Loucy (cell line): ENCODE data around the gene HMCN1.

Experiments used
- CTCF ChIP-seq: fragments of 200-600 bp; sonication (generic); conservative IDR thresholded peaks from 2 replicates; pipeline ENCODE4 v1.5.1; 2014; ENCODE audit warnings: mild to moderate bottlenecking, antibody characterized with exemption, low read length
- EZH2phosphoT487 ChIP-seq: fragments of 200-600 bp; IDR thresholded peaks from 2 replicates; pipeline ENCODE4 v1.6.1; 2018; ENCODE audit warnings: antibody characterized with exemption, mild to moderate bottlenecking, moderate library complexity, borderline replicate concordance

GRCh38 chr1:185727726-185728125, 6.5 kb upstream of the HMCN1 start:
- TF ChIP-seq CTCF = no peak
- no peak for TF ChIP-seq EZH2phosphoT487
